Epithelial cell of esophagus (primary cell): ENCODE results near the gene MAFG.
"Not testable (repeated sequence)": the region's sequence is repeated elsewhere in the genome, so short reads cannot be mapped to it uniquely, and the experiment has no call there.

Experiments
- DNase-seq: peaks from one replicate; pipeline ENCODE4 v3.0.0; 2010; ENCODE audit warnings: low read depth
- H3K4me3 ChIP-seq: 2 replicates; pipeline ENCODE4 v1.5.1; 2011; ENCODE audit warnings: mild to moderate bottlenecking, low read length, control low read depth
- TF ChIP-seq, protein P1 (sequence below): IDR thresholded peaks from 2 replicates; pipeline ENCODE4 v1.5.1; 2011; ENCODE audit warnings: low read depth, mild to moderate bottlenecking, low read length, control low read depth, inconsistent platforms; ENCODE audit not compliant: insufficient read depth; ENCODE audit errors: missing control alignments

Gene MAFG

DNA sequence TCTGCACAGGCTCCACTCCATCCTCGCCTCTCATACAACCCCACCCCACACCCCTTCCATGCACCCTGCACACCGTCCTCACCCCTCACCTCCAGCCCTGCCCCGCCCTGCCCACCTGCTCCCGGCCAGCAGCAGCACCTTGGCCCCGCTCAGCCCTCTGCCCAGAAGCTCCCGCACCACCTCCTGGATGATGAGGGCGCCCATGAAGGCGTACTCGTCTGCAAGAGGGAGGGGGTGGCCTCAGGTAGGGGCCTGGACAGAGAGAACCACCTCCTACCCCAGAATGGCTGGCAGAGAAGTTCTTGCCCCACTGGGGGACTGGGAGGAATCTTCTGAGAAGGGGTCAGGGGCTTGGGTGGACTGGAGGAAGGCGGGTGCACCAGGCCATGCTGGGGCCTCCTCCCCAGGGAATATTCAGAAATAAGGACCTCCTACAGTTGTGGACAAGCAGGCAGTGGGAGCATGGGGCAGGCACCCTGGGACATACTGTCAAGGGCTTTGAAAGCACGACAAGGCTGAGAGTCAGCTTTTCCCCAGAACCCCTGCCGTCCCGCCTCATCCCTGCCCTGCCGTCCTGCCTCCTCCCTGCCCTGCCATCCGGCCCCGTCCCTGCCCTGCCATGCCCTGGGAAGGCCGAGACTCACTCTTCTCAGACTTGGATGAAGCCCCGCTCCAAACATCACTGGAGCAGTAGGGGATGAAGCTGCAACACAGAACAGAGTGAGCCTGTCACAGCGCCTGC, 30.3 kb upstream of the MAFG start:
- TF ChIP-seq, protein P1, sequence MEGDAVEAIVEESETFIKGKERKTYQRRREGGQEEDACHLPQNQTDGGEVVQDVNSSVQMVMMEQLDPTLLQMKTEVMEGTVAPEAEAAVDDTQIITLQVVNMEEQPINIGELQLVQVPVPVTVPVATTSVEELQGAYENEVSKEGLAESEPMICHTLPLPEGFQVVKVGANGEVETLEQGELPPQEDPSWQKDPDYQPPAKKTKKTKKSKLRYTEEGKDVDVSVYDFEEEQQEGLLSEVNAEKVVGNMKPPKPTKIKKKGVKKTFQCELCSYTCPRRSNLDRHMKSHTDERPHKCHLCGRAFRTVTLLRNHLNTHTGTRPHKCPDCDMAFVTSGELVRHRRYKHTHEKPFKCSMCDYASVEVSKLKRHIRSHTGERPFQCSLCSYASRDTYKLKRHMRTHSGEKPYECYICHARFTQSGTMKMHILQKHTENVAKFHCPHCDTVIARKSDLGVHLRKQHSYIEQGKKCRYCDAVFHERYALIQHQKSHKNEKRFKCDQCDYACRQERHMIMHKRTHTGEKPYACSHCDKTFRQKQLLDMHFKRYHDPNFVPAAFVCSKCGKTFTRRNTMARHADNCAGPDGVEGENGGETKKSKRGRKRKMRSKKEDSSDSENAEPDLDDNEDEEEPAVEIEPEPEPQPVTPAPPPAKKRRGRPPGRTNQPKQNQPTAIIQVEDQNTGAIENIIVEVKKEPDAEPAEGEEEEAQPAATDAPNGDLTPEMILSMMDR = no peak
- DNase-seq = no peak
- no peak overlapping the region for H3K4me3 ChIP-seq

DNA sequence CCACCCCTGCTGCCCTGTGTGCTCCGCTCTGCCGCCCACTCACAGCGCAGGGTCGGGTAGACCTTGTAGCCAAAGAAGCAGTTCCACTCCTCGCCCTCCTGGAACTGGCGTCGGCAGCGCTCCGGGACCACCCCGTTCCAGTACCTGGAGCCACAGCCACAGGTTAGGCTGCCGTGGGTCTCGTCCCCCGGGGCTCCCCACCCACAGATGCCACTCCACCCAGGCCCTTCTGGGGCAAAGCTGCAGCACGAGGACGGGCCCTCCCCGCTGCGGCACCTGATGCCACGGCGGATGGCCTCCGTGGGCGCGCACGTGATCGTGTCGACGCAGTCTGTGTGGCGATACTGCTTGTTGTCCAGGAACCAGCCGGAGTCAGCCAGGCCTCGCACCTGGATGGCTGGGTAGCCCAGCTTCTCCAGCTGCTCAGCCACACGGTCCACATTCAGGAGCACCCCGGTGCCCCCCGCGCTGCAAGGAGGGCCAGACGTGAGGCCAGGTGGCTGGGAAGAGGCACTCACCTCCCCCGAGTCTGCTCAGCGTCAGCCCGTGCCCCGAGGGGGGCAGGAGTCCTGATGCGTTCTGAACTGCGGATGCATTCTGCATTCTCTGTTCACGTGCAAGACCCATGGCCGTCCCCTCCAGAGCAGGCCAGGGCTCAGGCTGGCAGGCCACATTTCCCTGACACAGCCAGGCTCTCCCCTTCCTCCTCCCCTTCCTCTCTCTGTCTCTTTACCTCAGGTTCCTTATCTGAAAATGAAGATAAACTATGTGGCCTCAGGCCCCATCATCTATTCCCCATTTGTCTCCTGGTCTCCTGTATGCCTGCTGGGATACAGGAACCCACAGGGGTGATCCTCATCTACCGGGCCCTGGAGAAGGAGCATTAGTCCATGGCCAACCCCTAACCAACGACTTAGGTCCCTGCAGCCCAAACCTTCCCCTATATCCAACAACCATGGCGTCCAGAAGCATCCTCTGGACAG, 29.4 kb upstream of the MAFG start:
- H3K4me3 ChIP-seq = no peak overlapping the region
- TF ChIP-seq, protein P1 = no peak
- no peak for DNase-seq

DNA sequence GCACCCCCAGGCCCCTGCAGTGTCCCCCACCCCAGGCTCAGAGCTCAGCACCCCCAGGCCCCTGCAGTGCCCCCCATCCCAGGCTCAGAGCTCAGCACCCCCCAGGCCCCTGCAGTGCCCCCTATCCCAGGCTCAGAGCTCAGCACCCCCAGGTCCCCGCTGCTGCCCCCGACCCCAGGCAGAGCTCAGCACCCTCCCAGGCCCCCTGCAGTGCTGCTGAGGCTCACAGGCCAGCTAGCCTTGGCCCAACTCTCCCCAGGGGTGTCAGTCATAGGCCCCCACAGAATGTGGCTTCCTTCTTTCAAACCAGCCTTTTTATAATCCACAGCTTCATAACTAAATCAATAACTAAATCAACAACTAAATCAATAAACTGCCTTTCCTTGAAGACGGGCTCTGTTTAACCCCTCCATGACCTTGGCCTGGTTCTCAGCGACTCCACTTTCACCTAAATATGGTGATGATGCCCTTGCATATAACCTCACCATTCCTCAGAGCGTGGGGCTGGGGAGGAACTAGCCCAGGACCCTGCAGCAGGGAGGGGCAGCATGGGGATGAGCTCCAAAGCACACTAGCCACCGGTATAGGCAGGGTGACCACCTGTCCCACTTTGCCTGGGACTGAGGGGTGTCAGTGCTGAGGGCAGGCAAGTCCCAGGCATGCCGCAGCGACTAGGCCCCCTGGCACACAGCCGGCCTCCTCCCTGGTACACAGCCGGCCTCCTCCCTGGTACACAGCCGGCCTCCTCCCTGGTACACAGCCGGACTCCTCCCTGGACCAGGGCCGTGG, 28.4 kb upstream of the MAFG start:
- TF ChIP-seq, protein P1 = no peak
- no peak for DNase-seq
- no peak overlapping the region for H3K4me3 ChIP-seq

DNA sequence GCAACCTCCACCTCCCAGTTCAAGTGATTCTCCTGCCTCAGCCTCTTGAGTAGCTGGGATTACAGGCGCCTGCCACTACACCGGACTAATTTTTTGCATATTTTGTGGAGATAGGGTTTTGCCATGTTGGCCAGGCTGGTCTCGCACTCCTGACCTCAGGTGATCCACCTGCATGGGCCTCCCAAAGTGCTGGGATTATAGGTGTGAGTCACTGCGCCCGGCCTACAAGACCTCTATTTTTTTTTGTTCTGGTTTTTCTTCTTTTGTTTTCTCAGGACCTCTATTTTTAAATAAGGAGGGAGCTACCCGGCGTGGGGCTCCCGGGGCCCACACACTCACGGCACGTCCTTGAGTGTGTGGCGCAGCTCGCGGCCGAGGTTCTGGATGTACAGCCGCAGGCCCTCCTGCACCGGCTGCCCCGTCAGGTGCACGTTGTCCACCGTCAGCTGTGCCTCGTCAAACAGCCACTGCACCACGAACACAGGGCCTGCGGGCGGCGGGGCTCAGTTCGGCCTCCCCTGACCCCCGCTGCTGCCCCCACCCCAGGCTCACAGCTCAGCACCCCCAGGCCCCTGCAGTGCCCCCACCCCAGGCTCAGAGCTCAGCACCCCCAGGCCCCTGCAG, 27.6 kb upstream of the MAFG start:
- no peak overlapping the region for H3K4me3 ChIP-seq
- DNase-seq = no peak
- TF ChIP-seq, protein P1 = no peak

DNA sequence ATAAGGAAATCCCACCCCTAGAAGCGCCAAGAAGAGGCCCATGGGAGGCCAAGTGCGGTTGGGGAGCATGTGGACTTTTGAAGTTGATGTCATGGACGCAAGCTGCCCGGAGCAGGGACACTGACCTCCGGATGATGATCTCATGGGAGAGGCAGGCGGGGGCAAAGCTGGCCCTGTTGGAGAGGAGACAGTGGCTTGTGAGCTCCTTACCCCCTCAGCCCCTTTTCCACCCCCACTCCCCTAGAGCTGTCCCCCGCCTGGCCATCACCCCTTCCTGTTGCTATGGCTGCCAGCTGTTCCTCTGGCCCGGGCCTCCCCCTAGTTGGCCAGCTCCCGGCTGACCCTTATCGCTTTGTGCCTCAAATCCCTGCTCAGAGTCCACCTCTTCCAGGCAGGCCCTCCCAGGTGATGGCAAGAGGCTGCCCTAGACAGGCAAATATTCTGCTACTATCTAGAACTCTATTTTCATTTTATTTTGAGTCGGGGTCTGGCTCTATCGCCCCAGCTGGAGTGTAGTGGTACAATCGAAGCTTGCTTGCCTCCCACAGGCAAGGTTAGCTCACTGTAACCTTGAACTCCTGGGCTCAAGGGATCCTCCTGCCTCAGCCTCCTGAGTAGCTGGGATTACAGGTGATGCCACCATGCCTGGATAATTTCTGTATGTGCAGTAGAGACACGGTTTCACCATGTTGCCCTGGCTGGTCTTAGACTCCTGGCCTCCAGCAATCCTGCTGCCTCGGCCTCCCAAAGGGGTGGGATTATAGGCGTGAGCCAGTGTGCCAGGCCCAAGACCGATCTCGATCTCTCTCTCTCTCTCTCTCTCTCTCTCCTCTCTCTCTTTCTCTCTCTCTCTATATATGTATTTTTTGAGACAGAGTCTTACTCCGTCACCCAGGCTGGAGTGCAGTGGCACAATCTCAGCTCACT, 26.9 kb upstream of the MAFG start:
- H3K4me3 ChIP-seq = no peak overlapping the region
- TF ChIP-seq, protein P1 = no peak
- no peak for DNase-seq

DNA sequence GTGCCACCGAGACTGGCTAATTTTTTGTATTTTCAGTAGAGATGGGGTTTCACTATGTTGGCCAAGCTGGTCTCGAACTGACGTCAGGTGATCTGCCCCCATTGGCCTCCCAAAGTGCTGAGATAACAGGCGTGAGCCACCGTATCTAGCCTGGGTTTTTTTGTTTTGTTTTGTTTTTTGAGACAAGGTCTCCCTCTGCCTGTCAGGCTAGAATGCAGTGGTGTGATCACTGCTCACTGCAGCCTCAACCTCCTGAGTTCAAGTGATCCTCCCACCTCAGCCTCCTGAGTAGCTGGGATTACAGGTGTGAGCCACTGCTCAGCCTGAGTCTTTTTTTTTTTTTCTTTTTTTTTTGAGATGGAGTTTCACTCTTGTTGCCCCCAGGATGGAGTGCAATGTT, 25.9 kb upstream of the MAFG start:
- H3K4me3 ChIP-seq, DNase-seq: not testable (repeated sequence)
